H1 (cell line): ENCODE results near the gene NCOA1.
"Not testable (repeated sequence)": the region's sequence is repeated elsewhere in the genome, so short reads cannot be mapped to it uniquely, and the experiment has no call there.

Experiments used
- CTCF ChIP-seq, 3 experiments: IDR thresholded peaks; 1 replicate in 2 of 3; 2 replicates in 1 of 3; pipeline versions ENCODE4 v1.5.1 to v1.6.1; 2011; ENCODE audit warnings: low read length in 3 of 3, mild to moderate bottlenecking in 3 of 3, inconsistent platforms in 2 of 3, low read depth in 1 of 3, moderate library complexity in 1 of 3; ENCODE audit not compliant: insufficient read depth in 1 of 3; ENCODE audit errors: control extremely low read depth in 1 of 3
- EP300 ChIP-seq, 2 experiments: IDR thresholded peaks; 1 replicate in 1 of 2; 2 replicates in 1 of 2; pipeline ENCODE4 v1.6.1; 2011 to 2012; ENCODE audit warnings: low read depth in 2 of 2, low read length in 2 of 2, mild to moderate bottlenecking in 2 of 2, borderline replicate concordance in 1 of 2, inconsistent platforms in 1 of 2, moderate library complexity in 1 of 2
- MAX ChIP-seq: IDR thresholded peaks from 2 replicates; pipeline ENCODE4 v1.6.1; 2012; ENCODE audit warnings: inconsistent platforms
- TAF1 ChIP-seq: IDR thresholded peaks from 2 replicates; pipeline ENCODE4 v1.6.1; 2011; ENCODE audit warnings: mild to moderate bottlenecking, low read depth, low read length

- not testable (repeated sequence) for TF ChIP-seq CTCF (IDR thresholded peaks at IDR 0.05; ENCODE audit: control extremely low read depth in 1 of 3, insufficient read depth in 1 of 3, low read depth in 1 of 3, low read length in 3 of 3); EP300 (IDR thresholded peaks at IDR 0.05; ENCODE audit: borderline replicate concordance in 1 of 2, low read depth in 2 of 2, low read length in 2 of 2); MAX; TAF1
These were observed 109.1 kb downstream of the NCOA1 start for GRCh38 chr2:24600140-24600539.
